Mesendoderm (in vitro differentiated cells): Measurements from ENCODE around the gene DSCAML1.

Experiments used
- DNase-seq: peaks from one replicate; pipeline ENCODE4 v3.0.0; 2013
- H2AK5ac ChIP-seq: 2 replicates; pipeline ENCODE4 v1.6.1; 2013; ENCODE audit warnings: low read length, inconsistent platforms
- H2BK120ac ChIP-seq: 2 replicates; pipeline ENCODE4 v1.6.1; 2013; ENCODE audit warnings: low read depth, mild to moderate bottlenecking, low read length, moderate library complexity, mixed read lengths
- H2BK15ac ChIP-seq: replicated peaks from 2 replicates; pipeline ENCODE4 v1.6.1; 2013; ENCODE audit warnings: low read depth, mild to moderate bottlenecking, moderate library complexity
- H2BK5ac ChIP-seq: 2 replicates; pipeline ENCODE4 v1.6.1; 2013; ENCODE audit warnings: low read length, inconsistent platforms
- H3K18ac ChIP-seq: 2 replicates; pipeline ENCODE4 v1.6.1; 2013; ENCODE audit warnings: mild to moderate bottlenecking, low read length, mixed read lengths
- H3K23ac ChIP-seq: one replicate; pipeline ENCODE4 v1.6.1; 2013; ENCODE audit warnings: low read length
- H3K27ac ChIP-seq: 2 replicates; pipeline ENCODE4 v1.5.1; 2013; ENCODE audit warnings: low read depth, mild to moderate bottlenecking, inconsistent platforms, low read length, moderate library complexity
- H3K27me3 ChIP-seq: 2 replicates; pipeline ENCODE4 v1.6.1; 2013; ENCODE audit warnings: low read length, control low read depth, mild to moderate bottlenecking, inconsistent platforms; ENCODE audit not compliant: insufficient read depth, poor library complexity
- H3K36me3 ChIP-seq: 2 replicates; pipeline ENCODE4 v1.6.1; 2013; ENCODE audit warnings: low read length, inconsistent platforms; ENCODE audit not compliant: control insufficient read depth, insufficient read depth
- H3K4ac ChIP-seq: one replicate; pipeline ENCODE4 v1.6.1; 2013; ENCODE audit warnings: low read depth, mild to moderate bottlenecking, low read length, moderate library complexity
- H3K4me1 ChIP-seq: 2 replicates; pipeline ENCODE4 v1.6.1; 2013; ENCODE audit warnings: low read depth, low read length, inconsistent platforms; ENCODE audit not compliant: control insufficient read depth
- H3K4me2 ChIP-seq: 2 replicates; pipeline ENCODE4 v1.6.1; 2013; ENCODE audit warnings: low read length
- H3K4me3 ChIP-seq: 2 replicates; pipeline ENCODE4 v1.5.1; 2013; ENCODE audit warnings: mild to moderate bottlenecking, low read length
- H3K56ac ChIP-seq: one replicate; pipeline ENCODE4 v1.6.1; 2013; ENCODE audit warnings: low read length
- H3K79me1 ChIP-seq: 2 replicates; pipeline ENCODE4 v1.6.1; 2013; ENCODE audit warnings: low read length, inconsistent platforms
- H3K79me2 ChIP-seq: 2 replicates; pipeline ENCODE4 v1.6.1; 2013; ENCODE audit warnings: mild to moderate bottlenecking, low read length; ENCODE audit not compliant: control insufficient read depth, insufficient read depth
- H3K9ac ChIP-seq: 2 replicates; pipeline ENCODE4 v1.6.1; 2013; ENCODE audit warnings: low read length, inconsistent platforms
- H4K5ac ChIP-seq: one replicate; pipeline ENCODE4 v1.6.1; 2013; ENCODE audit warnings: low read length
- H4K8ac ChIP-seq: one replicate; pipeline ENCODE4 v1.6.1; 2013; ENCODE audit warnings: low read depth, mild to moderate bottlenecking, control low read depth, low read length, moderate library complexity
- WGBS: extraction: QIAGEN DNeasy Blood & Tissue Kit; methylation state at CpG from one replicate; pipeline ENCODE4 v1.1.7; 2013; ENCODE audit warnings: low lambda C conversion rate, missing lambda C conversion rate; ENCODE audit not compliant: insufficient coverage; ENCODE audit errors: extremely low coverage; 5-methylcytosine and 5-hydroxymethylcytosine counted together

Gene DSCAML1

GRCh38 chr11:117710211-117710610 lies 86.8 kb downstream of the DSCAML1 start:
- no peak overlapping the region for H3K56ac ChIP-seq
- H3K23ac ChIP-seq, result no peak overlapping the region
- H3K4ac ChIP-seq, result no peak overlapping the region
- H4K8ac ChIP-seq, result no peak overlapping the region
- no peaks in the 10 kb centered on the region for H3K27me3 ChIP-seq
- no peak overlapping the region for H3K18ac ChIP-seq
- no peak overlapping the region for H3K4me2 ChIP-seq
- no peaks in the 10 kb centered on the region for H3K36me3 ChIP-seq
- no peak overlapping the region for H2AK5ac ChIP-seq
- H3K4me1 ChIP-seq, result no peaks in the 10 kb centered on the region
- no peak overlapping the region for H2BK120ac ChIP-seq
- no peak overlapping the region for H4K5ac ChIP-seq
- H2BK15ac ChIP-seq, result no peak overlapping the region
- no peak overlapping the region for H3K4me3 ChIP-seq
- H2BK5ac ChIP-seq, result no peak overlapping the region
- no peak overlapping the region for H3K9ac ChIP-seq
- no peaks in the 10 kb centered on the region for H3K79me1 ChIP-seq
- no peak overlapping the region for H3K27ac ChIP-seq
- WGBS, result no CpG with 5 or more reads among the region's 4 CpGs
- no peak for DNase-seq
- H3K79me2 ChIP-seq, result no peaks in the 10 kb centered on the region

- H2BK120ac ChIP-seq, result no peak overlapping the region
- H3K4ac ChIP-seq, result no peak overlapping the region
- H3K4me3 ChIP-seq, result no peak overlapping the region
- no peaks in the 10 kb centered on the region for H3K79me1 ChIP-seq
- no peak for DNase-seq
- H3K9ac ChIP-seq, result no peak overlapping the region
- H3K56ac ChIP-seq, result no peak overlapping the region
- no peak overlapping the region for H2BK15ac ChIP-seq
- no peak overlapping the region for H4K5ac ChIP-seq
- H3K18ac ChIP-seq, result no peak overlapping the region
- no peak overlapping the region for H3K27ac ChIP-seq
- no peak overlapping the region for H2BK5ac ChIP-seq
- peaks cover 2% of the 10 kb centered on the region for H3K4me1 ChIP-seq
- H4K8ac ChIP-seq, result no peak overlapping the region
- no peaks in the 10 kb centered on the region for H3K36me3 ChIP-seq
- H3K79me2 ChIP-seq, result no peaks in the 10 kb centered on the region
- no peak overlapping the region for H3K23ac ChIP-seq
- no peaks in the 10 kb centered on the region for H3K27me3 ChIP-seq
- no peak overlapping the region for H2AK5ac ChIP-seq
- H3K4me2 ChIP-seq, result no peak overlapping the region
- no CpG with 5 or more reads among the region's 12 CpGs for WGBS
Observed at GRCh38 chr11:117706322-117706814, 90.6 kb downstream of the DSCAML1 start.

DNA sequence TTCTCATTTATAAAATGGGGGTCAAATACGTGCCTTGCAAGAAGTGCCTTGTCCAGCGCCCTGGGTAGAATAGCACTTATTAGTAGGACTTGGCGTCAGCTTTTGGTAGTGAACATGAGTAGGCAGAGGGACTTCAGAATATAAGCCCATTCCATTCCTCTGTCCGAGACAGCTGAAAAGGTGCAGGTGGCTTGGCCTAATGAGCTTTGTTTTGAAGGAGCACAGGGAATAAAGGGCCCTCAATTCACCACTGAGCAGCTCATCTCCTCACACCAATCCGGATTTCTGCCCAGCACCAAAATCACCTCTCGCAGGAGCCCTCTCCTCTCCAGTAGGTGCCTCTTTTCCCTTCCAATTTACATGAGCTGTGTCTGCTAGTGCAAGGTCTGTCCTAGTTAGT lies 91.2 kb downstream of the DSCAML1 start:
- no peak overlapping the region for H2AK5ac ChIP-seq
- no peak overlapping the region for H3K56ac ChIP-seq
- no peak overlapping the region for H2BK15ac ChIP-seq
- no peak overlapping the region for H3K4me2 ChIP-seq
- no CpG with 5 or more reads among the region's 6 CpGs for WGBS
- no peak overlapping the region for H3K23ac ChIP-seq
- DNase-seq, result no peak
- no peak overlapping the region for H2BK120ac ChIP-seq
- H3K27ac ChIP-seq, result no peak overlapping the region
- no peak overlapping the region for H3K18ac ChIP-seq
- no peak overlapping the region for H3K9ac ChIP-seq
- no peaks in the 10 kb centered on the region for H3K79me2 ChIP-seq
- peaks cover 2% of the 10 kb centered on the region for H3K4me1 ChIP-seq
- no peaks in the 10 kb centered on the region for H3K79me1 ChIP-seq
- no peak overlapping the region for H4K8ac ChIP-seq
- H3K36me3 ChIP-seq, result no peaks in the 10 kb centered on the region
- no peak overlapping the region for H3K4me3 ChIP-seq
- H3K4ac ChIP-seq, result no peak overlapping the region
- H4K5ac ChIP-seq, result no peak overlapping the region
- H2BK5ac ChIP-seq, result no peak overlapping the region
- H3K27me3 ChIP-seq, result no peaks in the 10 kb centered on the region

GRCh38 chr11:117704395-117705100 lies 92.5 kb downstream of the DSCAML1 start:
- peak; percentile 33 for DNase-seq
- no peak overlapping the region for H3K4ac ChIP-seq
- no peak overlapping the region for H2BK5ac ChIP-seq
- no peaks in the 10 kb centered on the region for H3K79me2 ChIP-seq
- no peak overlapping the region for H3K4me3 ChIP-seq
- H3K23ac ChIP-seq, result no peak overlapping the region
- no peak overlapping the region for H3K27ac ChIP-seq
- peaks cover 2% of the 10 kb centered on the region for H3K4me1 ChIP-seq
- no peaks in the 10 kb centered on the region for H3K79me1 ChIP-seq
- no peak overlapping the region for H3K9ac ChIP-seq
- H2BK120ac ChIP-seq, result no peak overlapping the region
- H4K5ac ChIP-seq, result no peak overlapping the region
- no peak overlapping the region for H3K4me2 ChIP-seq
- no peaks in the 10 kb centered on the region for H3K27me3 ChIP-seq
- H3K18ac ChIP-seq, result no peak overlapping the region
- H3K36me3 ChIP-seq, result no peaks in the 10 kb centered on the region
- H4K8ac ChIP-seq, result no peak overlapping the region
- H3K56ac ChIP-seq, result no peak overlapping the region
- no CpG with 5 or more reads among the region's 24 CpGs for WGBS
- H2BK15ac ChIP-seq, result no peak overlapping the region
- no peak overlapping the region for H2AK5ac ChIP-seq

DNA sequence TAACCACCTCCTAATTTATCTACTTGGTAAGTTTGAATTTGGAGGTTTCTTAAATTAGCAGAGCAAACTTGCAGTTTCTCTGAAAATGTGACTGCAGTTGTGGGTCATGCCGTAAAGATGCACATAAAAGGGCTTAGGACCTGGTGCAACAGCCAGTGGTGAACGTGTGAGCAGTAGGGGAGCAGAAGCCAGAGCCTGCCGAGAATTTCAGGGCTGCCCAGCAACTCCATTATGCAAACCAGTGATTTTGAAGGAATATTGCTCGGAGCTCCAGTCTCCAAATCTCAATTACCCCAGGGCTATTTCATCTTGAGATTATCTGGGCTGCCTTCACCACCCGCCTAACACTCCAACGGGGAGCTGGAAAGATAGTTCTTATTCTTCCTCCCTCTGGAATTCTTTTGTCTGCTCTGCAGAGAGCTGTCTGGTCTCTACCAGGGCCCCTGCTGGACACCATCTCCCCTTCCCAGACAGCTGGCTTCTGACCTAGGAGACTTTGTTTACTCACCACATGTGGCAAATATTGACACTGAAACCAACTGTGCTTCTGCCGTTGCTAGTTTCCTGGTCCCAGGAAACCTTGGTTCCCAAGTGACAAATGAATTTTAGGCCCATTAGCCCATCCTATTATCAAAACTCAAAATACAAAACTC lies 93.9 kb downstream of the DSCAML1 start:
- no peak overlapping the region for H3K4ac ChIP-seq
- H2BK120ac ChIP-seq, result no peak overlapping the region
- no peaks in the 10 kb centered on the region for H3K27me3 ChIP-seq
- no peak overlapping the region for H3K23ac ChIP-seq
- H3K56ac ChIP-seq, result no peak overlapping the region
- H3K79me1 ChIP-seq, result no peaks in the 10 kb centered on the region
- H3K27ac ChIP-seq, result no peak overlapping the region
- no CpG with 5 or more reads among the region's 7 CpGs for WGBS
- H3K4me2 ChIP-seq, result no peak overlapping the region
- no peak overlapping the region for H2BK5ac ChIP-seq
- H4K8ac ChIP-seq, result no peak overlapping the region
- no peak overlapping the region for H3K9ac ChIP-seq
- peak; percentile 58 for DNase-seq
- no peak overlapping the region for H3K4me3 ChIP-seq
- no peak overlapping the region for H2BK15ac ChIP-seq
- peaks cover 2% of the 10 kb centered on the region for H3K4me1 ChIP-seq
- no peak overlapping the region for H2AK5ac ChIP-seq
- H4K5ac ChIP-seq, result no peak overlapping the region
- no peaks in the 10 kb centered on the region for H3K79me2 ChIP-seq
- H3K18ac ChIP-seq, result no peak overlapping the region
- no peaks in the 10 kb centered on the region for H3K36me3 ChIP-seq
